T-helper 22 cell (primary cell): ENCODE data around the gene CAPN13.

Source experiments
- DNase-seq: peaks from one replicate; pipeline ENCODE4 v3.0.0-alpha.2; 2020; ENCODE audit warnings: low read depth

CAPN13 gene

DNA sequence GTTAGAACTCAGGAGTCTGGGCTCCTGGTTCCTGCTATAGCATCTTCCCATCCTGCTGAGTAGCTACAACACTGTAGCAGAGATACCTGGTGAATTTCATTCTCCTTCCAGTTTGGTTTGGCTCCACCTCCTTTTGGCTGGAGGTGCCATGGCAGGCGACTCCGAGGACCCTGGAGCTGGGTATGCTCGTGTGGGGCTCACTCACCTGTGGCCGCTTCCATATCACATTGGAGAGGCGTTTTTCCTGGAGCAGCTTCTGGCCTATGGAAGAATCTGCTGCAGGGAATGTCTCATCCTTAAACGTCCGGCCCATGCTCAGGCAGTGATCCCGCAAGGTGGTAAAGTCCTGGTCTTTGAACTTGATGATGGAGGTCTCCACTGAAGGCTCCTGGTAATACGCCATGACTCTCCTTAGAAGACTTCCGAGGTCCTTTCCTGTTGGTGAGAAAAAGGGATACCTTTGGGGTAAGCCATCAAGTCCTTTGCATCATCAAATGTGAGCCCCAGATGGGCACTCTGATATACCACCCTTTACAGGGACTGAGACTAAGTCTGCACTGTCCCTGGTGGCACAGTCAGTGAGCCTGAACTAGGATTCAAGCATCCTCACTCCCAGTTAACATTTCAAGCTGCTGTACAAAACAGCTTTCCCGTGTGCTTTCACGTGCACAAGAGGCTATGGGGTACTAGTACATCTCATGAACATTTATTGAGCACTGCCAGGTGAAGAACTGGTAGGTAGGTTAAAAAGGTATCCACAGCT, 20.1 kb downstream of the CAPN13 start:
- DNase-seq, result no peak

DNA sequence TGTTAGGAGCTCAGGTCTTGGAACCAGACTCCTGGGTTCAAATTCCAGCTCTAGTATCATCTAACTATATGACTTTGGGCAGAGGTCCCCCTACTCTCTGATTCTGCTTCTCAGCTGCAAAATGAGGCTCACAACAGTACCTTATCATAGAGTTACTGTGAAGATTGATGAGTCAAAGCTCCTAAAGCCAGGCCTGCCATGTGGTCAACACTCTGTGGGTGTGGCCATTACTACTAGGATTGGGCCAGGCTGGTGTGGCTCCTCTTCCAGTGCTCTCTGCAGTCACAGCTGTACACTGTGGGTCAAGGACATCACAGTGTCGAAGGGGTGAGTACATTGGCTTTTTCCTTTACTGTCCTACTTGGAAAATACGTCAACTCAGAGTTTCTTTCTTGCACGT, 22.6 kb downstream of the CAPN13 start:
- no peak for DNase-seq

DNA sequence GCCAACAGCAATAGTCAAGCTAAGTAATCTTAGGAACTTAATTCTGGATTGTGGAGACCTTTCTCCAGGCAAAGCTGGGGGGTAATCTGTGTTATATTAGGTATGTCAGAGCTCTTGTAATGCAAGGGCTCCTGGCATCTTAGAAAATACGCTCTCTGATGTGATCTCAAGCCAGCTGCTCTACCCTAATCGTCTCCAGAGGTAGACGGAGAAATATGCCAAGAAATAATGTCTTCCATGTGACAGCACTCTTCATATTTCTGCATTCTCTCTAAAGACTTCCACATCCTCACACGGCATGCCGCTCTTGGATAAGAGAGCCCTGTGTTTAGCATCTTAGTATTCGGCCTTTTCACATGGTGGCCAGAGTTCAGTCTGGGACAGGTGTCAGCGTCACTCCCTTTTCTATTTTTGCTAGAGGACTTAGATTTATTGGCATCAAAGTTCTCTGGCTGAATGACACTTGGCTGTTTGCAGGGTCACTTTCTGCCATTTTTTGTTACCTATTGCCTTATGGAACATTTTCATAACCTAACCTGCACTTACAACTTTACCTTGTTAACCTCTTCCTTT, 25.2 kb downstream of the CAPN13 start:
- DNase-seq, result no peak

DNA sequence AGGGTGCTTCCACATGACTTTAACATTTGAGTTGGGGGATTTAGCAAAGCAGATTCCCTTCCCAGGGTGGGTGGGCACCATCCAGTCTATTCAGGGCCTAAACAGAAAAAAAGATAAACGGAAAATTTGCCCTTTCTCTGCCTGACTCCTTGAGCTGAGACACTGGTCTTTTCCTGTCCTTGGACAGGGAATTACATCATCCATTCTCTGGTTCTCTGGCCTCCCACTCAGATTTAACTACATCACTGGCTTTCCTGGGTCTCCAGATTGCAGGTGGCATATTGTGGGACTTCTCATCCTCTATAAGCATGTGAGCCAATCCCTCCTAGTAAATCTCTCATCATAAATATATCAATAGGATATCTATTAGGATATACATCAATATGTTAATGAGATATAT, 25.8 kb downstream of the CAPN13 start:
- no peak for DNase-seq

DNA sequence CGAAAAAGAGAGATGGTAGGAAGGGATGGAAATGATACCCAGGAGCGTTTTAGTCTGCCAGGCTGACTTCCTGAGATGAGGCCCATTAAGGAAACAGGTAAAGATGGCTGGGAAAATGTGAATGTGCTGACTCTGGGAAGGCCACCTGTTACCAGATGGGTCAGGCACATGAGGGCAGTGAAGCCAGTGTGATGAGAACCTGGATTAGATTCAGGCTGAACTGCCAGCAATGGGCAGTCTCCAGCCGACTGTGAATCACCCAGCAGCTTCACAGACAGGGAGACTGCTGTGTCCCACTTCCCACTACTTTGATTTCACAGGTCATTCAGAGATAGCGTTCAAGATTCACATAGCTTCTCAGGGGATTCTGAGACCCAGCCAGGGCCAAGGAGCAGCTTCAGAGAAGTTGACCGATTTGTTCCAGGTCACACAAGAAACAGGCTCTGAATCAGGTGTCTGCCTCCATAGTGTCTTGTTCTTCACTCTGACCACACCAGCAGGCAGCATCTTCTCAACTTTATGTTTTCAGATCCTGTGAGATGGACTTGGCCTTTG, 26.4 kb downstream of the CAPN13 start:
- DNase-seq, result no peak

DNA sequence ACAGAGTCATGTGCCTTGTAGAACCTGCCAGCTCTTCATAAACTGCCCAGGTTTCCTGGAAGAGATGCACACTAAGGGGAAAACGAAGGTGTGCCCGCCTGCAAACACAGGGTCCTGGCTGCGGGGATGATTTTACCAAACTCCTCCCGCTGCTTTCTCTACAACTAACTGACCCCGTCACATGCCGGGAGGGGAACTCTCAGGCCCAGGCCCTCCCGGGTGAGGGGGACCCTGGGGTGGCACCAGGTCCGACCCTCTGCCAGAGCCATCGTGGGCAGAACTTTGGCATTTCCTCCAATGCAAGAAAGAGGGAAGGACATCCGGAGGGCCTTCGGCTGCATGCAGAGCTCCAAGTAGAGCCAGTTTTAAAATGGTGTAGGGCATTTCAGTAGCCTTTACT, 28.6 kb downstream of the CAPN13 start:
- DNase-seq, result no peak

DNA sequence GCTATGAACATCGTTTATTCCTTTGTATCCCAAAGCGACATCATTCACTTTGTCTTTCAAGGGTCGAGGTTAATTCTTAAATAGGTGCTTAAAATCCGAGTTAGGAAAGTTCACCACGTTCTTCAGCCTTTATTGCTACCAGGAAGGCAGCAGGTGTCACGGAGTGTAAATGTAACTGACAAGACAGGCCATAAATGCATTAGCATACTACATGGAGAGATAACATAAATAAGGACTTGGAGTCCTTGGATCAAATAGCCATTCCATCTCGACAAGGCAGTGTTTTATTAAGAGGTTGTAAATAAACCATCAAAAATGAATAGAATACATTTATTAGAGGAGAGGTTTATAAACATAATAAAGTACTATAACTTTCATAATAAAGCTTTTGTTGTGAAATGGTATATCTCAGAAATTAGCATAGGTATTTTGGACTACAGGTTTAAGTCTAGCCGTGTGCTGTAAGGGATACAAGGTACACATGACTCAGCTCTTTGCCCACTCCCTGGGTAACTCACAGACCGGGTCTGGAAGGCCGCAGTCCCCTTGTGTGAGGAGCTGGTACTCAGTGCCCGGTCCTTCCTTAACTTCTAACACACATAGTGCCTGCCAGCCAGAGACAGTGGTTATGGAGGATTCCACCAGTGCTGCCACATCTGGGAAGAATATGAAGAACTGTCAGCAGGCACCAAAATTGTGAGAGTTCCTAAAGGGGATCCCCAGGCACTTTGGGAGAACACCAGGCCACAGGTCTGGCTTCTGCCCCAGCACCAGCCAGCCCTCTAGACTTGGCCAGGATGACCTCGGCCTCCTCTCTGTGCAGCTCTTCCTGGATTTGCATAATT, 29.4 kb downstream of the CAPN13 start:
- DNase-seq, result no peak

DNA sequence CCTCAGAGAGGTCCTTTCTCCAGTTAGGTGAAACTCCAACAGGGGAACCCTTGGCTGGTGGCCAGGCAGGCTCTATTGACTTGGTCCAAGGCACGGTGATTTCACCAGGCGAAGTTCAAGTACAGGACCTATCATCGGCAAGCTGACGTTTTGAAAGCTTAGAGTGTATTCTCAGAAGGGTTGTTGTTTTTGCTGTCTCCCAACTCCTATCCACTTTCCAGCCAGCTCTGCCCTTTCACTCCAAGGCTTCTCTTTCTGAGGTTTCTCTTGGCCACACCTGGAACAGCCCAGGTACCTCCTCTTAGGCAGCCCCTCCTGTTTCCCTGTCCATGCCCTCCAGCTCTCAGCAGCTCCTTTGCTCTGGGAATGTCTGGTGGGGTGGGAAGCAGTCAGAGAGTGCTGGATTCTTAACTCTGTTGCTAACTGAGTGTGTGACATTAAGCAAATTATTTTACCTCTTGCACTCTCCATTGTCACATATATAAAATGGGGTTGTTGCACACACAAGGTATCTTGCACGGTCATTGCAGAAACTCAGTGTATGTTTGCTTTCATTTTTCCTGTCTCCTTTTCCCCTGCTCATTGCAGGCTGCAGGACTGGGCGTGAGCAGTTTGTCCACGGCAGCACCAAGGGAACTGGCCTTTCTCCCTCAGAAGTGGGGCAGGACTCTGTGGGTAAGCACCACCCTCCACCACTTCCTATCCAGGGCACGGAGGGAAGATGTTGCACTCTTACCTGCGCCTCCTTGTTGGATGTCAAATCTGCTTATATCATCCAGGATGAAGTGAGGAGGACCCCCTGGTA, 30.2 kb downstream of the CAPN13 start:
- DNase-seq, result no peak

DNA sequence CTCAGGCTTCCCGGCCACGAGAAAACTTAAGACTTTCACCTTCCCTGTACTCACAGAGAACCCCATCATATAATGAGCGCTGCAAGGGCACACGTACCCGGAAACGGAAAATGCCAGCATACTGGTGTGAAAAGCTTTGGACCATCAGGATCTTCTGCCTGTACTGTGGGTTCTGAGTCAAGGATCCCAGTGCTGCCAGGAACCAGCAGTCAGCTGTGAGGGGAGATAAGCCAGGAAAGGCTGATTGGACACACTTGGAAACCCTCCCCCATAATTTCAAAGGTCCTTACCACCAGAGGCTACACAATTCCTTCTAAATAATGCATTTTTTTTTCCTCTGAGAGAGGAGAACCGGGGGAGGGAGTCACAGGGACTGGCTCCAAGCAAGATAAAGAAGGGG, 31.4 kb downstream of the CAPN13 start:
- no peak for DNase-seq

DNA sequence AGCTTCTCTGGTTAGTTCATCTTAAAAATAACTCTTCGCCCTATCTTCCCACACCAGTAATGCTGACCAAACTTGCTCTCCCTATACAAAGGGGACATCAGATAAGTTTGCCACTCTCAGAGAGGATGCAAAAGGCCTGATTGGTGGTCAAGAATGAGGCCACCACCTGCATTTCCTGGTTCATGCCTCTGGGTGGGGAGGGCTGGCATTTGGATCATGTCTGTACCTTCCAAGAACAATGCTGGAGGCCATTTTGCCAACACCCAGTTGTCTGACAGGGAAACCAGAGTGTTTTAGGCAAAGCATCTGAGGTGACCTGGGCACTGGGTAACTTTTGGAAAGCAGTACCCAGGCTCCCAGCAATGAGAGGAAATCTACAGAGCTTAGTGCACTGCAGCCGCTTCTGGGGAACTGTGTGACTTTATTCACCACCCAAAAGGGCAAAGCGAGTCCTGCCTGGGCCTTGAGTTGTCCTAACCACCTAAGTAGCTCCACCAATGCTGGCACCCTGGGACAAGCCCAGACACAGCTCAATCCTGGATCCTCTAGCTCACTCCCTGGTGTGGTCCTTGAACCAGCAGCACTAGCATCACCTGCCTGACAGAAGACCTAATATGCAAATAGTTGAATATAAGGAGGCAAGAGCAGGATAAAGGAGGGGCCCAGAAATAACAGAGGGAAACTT, 35.1 kb downstream of the CAPN13 start:
- DNase-seq, result no peak

DNA sequence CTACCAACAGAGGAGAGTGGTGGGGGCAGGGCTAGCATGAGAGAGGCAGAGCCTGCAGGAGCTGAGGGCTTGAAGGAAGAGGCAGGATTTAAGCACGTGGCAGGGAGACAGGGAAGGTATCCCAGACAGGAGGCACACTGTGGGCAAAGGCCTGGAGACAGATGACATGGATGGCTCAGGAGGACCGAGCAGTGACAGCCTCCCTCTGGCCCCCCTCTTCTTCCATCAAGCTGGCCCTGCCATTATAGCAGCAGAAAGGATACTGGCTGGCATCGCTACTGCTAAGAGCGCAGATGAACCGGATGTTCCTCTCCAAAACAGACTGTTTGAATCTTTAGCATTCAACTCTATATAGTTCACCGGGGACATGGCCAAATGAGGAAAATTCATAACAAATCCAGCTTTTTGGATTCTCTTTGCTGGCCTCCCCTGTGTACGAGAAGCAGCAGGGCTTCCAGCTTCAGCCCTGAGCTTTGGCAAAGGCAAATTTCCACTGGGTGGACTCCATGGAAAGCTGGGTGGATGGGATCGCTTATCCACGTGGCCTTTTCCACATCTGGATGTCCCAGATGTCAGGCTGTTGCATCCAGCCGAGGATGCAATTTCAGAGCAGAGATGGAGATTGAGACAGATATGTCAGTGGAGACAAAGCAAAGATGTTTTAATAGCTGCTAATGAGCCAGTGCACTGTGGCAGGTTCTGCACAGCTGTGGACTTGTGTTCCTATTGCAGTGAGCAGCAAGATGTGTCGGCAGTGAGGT, 36.2 kb downstream of the CAPN13 start:
- DNase-seq, result no peak

DNA sequence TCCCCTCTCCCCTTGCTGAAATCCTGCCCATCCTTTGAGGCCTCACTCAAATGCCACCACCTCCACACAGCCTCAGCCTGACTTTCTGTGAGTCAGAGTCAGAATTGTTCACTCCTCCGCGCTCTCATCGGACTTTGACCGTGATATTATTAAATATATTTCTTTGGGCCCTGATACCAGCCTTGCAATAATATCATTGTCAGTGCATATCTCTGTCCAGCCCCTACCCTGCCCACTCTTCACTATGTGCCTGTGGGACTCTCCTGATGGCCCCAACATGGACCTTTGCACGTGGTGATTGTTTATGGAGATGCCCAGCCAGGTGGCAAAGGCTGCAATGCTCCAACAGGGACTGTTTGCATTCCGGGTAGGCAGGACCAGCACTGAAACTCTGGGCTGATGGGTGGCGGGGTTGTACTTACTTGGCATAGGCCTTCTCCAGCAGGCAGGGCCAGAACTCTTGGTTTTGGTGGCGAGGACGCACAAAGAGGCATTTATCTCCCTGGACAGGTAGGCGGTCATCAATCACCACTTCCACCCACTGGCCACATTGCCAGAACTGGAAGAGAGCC, 37.3 kb downstream of the CAPN13 start:
- DNase-seq, result no peak

DNA sequence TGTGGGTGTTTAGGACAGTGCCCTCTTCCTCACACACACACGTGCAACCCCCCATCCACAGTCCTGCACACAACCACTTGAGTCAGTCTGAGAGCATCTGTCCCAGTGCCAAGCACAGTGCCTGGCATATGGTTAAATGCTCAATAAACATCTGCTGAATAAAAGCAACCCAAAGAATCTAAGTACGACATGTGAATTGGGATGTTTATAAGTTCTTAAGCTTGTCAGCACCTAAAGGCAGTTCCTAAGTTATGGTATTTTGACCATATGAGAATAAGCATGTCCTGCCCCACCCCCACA, 37.8 kb downstream of the CAPN13 start:
- DNase-seq, result no peak

DNA sequence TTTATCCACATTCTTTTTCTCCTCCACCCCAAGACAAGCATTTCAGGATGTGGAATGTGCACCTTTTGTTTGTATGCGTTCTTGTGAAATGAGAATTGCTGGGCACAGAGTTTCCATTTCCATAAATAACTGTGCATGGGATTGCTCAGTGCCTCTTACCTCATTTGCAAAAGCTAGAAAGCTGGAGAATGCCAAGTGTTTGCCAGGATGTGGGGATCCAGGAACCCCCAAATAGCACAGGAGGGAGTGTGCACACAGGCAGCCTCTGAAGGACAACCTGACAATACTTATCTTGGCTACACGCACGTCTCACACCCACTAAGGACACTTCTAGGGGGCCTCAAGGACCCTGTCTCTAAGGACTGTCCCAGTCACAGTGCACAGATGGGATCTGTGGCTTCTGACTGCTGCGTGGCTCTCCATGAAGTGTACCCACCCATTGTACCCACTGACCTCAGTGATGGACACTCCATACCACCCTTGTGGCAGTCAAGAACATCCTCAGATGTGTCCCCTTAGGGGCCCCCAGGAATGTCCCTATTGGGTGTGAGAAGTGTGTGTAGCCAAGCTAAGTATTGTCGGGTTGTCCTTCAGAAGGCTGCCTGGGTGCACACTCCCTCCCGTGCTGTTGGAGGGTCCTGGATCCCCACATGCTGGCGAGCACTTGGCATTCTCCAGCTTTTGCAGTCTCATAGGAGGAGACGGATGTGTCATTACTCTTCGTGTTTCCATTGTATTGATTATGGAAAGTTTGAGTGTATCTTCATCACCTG, 38.4 kb downstream of the CAPN13 start:
- no peak for DNase-seq

DNA sequence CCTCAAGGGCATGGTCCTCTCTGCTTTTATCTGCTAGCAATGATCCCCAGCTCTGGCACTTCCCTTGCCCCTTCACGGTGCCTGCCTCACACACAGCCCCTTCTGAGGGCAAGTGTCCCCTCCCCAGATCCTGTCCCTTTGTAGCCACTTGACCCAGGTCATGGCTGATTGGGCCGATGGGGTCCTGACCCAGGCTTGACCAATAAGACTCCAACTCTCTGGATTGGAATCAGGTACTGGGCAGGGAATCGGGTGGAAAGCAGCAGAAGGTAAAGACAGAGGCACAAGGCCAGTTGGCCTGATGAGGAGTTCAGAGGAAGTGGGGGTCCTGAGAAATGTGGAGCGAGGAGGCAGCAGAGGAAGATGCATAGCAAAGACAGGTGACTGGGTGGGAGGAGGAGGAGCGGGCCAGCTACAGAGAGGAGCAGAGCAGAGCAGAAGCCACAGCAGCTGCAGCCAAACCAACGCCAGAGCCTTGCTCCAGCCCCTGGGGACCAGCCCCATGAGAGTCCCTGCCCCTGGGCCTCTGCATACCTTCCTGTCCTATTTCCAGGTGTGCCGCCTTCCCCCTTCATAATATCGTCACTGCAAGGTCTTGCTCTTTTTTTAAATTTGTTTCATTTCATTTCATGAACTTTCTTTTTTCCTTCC, 39.1 kb downstream of the CAPN13 start:
- no peak for DNase-seq

DNA sequence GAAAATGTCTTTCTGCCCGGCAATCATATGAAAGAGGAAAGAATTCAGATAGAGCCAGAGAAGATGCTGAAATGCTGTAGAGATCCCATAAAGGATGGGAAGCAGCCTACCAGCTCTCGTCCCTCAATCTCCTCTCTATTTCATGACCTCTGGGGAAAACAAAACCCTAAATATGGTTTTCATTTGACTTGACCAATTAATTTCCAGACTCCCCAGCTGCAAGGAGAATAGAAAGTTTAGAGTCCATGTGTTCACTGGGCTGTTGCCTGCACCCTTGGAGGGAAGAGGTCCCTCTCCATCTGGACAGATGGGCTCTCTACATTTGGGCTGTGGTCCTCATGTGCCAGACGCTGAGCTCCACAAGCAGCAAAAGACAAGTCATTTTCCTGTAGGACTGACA, 40.6 kb downstream of the CAPN13 start:
- no peak for DNase-seq

DNA sequence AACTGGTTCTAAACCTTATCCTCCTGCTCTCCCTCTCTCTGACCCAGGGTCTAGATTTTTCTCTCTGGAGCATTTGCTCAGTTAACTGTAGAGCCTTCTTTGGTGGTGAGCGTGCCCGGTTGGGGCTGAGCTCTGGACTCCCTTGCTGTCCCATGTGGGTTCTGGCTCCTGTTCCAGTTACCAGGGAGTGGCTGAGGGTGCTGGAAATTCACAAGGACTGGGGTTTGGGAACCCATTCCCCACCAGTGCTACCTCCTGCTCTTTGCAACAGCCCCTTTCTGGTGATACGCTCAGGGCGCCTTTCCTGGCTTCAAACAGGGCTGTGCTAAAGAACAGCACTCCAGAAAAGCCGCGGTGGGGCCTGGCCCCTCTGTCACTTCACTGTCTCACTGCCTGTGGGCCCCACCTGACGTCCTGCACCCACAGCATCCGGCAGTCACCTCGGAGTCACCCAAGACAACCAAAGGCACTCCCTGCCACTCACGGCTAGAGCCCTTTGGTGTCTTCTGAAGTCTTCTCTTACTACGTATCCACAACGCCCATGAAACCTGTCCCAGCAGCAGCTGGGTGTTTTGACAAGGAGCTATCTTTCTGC, 41.3 kb downstream of the CAPN13 start:
- DNase-seq, result no peak

DNA sequence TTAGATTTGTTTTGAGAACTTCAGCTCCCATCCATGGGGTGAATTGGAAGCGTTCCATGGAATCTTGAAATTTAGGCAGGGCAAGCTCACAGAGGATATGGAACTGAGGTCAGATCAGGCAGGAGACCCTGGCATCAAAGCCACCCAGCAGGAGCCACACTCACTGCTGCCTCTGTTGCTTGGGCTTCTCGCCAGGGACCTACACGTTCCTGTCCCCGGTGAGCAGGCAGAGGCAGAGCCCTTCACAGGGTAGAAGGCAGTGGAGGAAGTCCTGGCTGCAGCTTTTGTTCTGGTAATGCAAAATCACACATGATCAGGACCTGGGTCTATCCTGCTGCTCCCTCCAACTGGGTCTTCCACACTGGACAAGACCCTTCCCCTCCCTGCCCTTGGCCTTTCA, 42.1 kb downstream of the CAPN13 start:
- no peak for DNase-seq
